GM19193 (cell line): ENCODE measurements around the gene FHL2.

Source experiments
- POLR2A ChIP-seq: IDR thresholded peaks from 4 replicates; pipeline ENCODE4 v1.6.1; 2011; ENCODE audit not compliant: insufficient read depth, insufficient read length; ENCODE audit errors: extremely low read depth

The FHL2 gene

GRCh38 chr2:105394951-105395611, 3.8 kb downstream of the FHL2 start:
- TF ChIP-seq POLR2A = no peak

DNA sequence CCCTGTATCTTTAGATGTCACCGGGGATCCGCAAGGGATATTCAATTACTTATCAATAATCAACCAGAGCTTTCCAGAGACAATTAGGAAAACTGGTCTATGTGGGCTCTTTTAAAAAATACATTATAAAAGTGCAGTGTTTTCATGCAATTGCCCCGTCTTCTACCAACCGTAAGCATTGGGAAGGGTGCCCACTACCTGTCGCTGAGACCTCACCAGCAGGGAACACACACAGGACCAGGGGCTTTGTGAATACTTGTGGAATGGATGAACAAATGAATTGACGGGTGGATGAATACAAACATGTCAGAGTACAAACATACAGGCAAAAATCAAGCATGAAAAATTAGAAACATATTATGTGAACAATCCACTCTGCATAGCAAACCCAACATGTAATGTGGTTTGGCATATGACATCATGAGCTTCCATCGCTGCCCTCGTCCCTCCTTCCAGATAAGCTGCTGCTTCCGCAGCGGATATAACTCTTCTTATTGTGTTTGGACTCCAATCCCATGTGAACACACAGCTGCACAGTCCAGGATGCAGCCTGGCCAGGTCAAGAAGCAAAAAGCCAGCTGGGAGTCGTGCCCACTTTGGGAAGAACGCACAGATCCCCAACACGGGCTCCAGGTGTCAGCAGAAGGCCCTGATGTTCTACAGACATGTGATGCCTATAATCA, 5.3 kb downstream of the FHL2 start:
- TF ChIP-seq POLR2A = no peak

- TF ChIP-seq POLR2A = no peak
Observed at GRCh38 chr2:105391763-105392662, 6.8 kb downstream of the FHL2 start.

DNA sequence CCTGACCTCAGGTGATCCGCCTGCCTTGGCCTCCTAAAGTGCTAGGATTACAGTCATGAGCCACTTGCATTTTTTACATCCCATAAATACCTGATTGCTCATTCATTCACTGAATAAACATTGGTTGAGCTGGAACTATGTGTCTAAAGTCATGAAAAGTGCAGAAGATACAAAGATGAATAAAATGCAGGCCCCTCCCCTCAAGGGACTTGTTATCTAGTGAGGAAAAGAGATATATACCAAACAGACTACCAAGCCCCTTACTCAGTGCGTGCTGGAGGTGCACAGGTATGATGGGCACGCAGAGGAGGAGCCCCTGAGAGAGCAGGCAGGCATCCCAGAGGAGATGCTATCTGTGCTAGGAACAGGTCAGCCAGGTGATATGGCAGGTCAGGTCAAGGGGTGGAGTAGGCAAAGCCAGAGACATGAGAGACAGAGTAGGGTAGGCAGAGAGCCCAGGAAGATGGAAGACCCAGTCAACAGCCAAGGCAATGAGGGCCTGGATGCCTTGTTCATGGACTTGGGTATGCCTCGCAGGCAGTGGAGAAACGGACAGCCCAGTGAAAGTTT, 7.7 kb downstream of the FHL2 start:
- TF ChIP-seq POLR2A = no peak

DNA sequence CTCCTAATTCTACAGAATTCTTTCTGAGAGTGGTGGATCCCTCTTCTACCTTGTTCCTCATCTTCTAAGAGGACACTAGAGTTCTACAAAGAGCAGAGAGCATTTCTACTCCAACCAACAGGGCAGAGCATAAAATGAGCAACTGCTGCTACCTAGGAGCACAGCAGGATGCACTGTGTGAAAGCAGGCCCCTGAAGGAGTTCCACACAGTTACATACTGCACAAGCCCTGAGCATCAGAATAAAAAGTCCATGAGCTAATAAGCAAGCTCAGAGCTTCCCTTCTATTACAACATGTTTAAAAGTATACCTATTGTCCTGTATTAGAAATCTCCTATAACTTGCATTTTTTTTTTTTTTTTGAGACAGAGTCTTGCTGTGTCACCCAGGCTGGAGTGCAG, 8.4 kb downstream of the FHL2 start:
- no peak for TF ChIP-seq POLR2A

DNA sequence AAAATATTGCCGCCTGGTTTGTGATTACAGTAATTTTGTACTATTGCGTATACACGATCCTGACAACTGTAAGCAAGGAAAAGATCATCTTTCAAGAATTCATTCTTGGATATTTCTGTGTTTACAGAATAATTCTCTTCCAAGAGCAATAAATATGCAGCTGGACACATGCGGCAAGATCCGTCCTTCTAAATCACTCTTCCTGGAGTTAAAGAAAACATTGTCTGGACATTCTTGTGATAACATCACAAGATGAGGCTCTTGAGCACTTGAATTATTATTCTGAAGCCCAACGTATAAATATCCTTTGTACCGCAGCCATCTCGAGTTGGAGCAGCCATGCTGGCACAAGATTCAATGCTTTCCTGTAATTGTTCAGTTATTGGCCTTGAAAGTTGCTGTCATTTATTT, 9.9 kb downstream of the FHL2 start:
- no peak for TF ChIP-seq POLR2A

DNA sequence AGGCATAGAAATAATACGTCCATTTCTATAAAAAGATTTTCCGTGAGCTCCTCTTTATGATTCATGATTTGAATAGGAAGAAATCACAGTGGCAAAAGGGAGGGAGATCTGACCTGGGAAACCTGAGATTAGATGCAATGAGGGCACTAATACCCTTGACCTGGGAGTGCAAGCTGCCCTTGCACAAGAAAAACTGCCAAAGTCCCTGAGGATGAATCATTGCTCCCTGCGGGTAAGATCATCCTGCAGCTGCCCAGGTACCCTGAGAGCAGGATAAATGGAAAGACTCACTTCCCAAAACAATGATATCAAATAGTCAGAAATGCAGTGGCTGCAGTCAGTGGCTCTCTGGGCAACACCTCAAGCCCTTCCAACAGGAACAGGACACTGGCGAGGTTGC, 11.6 kb downstream of the FHL2 start:
- TF ChIP-seq POLR2A = no peak

- no peak for TF ChIP-seq POLR2A
Observed at GRCh38 chr2:105385731-105386540, 12.9 kb downstream of the FHL2 start.

DNA sequence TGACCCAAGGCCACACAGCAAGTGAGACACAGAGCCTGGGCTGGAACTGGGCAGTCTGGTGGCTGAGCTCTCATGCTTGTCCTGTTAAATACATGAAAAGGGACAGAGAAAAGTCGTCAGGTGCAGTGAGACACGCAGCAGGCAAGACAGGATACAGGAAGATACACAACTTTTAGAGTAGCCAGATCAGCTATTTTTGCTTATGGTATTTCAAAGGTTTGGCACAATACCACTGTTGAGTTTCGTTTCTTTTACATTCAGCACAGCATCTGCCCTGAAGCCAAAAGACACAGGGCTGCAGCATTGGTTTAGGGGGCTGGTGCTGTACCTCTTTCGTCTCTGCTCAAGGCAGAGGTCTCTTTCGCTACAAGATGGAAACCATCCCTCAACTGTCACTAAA, 14.0 kb downstream of the FHL2 start:
- TF ChIP-seq POLR2A = no peak

GRCh38 chr2:105384216-105384615, 14.6 kb downstream of the FHL2 start:
- no peak for TF ChIP-seq POLR2A

DNA sequence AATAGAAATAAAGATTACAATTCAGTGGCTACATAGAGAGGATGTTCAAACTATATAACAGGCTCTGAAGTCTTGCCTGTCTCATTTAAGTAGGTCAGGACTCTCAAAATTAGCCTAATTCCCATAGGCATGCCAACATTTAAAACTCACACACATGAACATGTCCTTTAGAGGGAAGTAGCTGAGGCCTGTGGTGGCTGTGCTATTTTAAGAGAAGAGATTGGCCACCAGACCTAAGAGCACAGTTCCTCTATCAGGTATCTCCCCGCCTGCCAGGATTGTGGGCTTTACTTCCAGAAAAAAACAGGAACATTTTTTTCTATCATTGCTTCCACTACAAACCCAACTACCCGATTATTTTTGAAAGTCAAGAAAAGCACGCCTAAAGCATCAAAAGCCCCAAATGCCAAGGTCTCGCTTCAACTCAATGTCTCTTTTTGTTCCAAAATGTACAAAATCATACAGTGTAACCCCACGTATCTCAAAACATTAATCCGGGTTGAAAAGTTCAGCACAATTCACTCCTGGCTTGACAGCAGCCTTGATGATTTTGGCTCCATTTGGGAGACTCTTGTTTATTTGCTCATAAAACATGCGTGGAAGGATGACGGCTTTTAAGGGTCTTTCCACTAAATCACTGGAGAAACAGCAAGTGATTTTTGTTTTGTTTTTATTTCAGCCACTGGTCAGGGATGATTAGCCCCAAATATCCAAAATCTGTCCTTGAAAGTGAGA, 15.3 kb downstream of the FHL2 start:
- TF ChIP-seq POLR2A = no peak

- TF ChIP-seq POLR2A = no peak
Observed at GRCh38 chr2:105382177-105382576, 16.7 kb downstream of the FHL2 start.

DNA sequence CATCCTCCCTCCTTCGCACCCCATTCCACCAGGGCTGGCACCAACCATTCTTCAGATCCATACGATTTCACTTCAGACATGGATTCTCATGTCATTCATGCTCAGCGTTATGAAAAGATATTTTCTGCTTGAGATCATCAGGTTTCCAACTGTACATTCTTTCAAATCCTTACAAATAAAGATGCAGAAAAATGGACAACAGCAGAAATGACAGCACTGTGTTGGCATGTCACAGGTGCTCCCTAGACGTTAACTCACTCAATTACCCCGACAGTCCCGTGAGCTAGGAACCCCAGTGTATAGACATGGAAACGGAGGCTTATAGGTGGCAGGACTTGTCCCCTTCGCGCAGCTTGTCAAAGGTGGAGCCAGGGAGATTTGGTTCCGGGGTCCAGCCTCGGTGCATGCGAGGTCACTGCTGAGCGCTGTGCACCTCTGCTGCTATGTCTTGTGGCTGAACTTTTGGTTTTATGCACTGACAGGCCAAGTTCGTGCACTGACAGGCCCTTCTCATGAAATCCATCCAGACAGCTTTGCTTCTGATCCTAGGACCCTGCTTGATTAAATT, 17.7 kb downstream of the FHL2 start:
- TF ChIP-seq POLR2A = no peak
